SK-N-MC (cell line): ENCODE measurements around the gene SLC25A13.

Source experiments
- EZH2 ChIP-seq: fragments of 200-600 bp; sonication (generic); IDR thresholded peaks from one replicate; pipeline ENCODE4 v1.6.1; 2017; ENCODE audit warnings: antibody characterized with exemption
- POLR2AphosphoS5 ChIP-seq: IDR thresholded peaks from 2 replicates; pipeline ENCODE4 v1.6.1; 2012; ENCODE audit warnings: mild to moderate bottlenecking, low read depth, low read length, borderline replicate concordance

DNA sequence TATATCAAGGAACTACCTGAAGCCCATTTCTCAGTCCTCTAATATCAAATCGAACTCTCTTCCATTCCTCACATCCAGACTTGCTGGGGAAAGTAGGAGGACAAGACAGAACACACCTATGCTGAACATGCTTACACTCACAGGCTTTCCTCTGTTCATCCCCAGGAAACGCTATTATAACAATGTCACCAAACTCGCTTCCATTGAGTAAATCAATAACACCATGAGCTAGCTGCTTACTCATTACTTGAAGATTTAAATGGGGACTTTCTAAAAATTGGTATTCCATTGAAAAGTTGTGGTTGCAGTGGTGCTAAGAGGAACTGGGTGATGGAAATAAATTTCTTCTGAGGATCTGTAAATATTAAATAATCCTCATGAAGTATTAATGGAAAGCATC lies 88.8 kb downstream of the SLC25A13 start:
- TF ChIP-seq EZH2 (no peak), POLR2AphosphoS5 (no peak)
